Breast epithelium (tissue), 3 donors: ENCODE data around the gene GRXCR1.

Source experiments
- CTCF ChIP-seq, 3 donors: fragments of 450-650 bp; IDR thresholded peaks; one replicate each; pipeline ENCODE4 v1.5.1; 2016 to 2017; ENCODE audit warnings: antibody characterized with exemption in 3 of 3, mild to moderate bottlenecking in 3 of 3, moderate library complexity in 3 of 3
- POLR2A ChIP-seq: fragments of 450-650 bp; IDR thresholded peaks from one replicate; pipeline ENCODE4 v1.6.1; 2016; ENCODE audit warnings: antibody characterized with exemption, mild to moderate bottlenecking, moderate library complexity

GRCh38 chr4:42881253-42881652, 11.3 kb upstream of the GRXCR1 start:
- TF ChIP-seq CTCF (IDR thresholded peaks at IDR 0.05) = no peak
- TF ChIP-seq POLR2A = no peak
